Omental fat pad (tissue), 4 donors: Measurements from ENCODE around the gene HSF2. TPM values are rescaled to one million over a fixed set of nuclear protein-coding genes. Genes with fewer than 3 reads are reported as not detected.

Experiments
- ATAC-seq: fragments of 150-250 bp; one replicate; pipeline ENCODE4 v1.9.1; 2016; ENCODE audit warnings: mild to moderate bottlenecking, moderate library complexity; ENCODE audit not compliant: low FRiP score
- DNase-seq: peaks from one replicate; pipeline ENCODE4 v3.0.0-alpha.2; 2019; ENCODE audit warnings: low spot score
- CTCF ChIP-seq, 3 donors: fragments of 450-650 bp; IDR thresholded peaks; one replicate each; pipeline ENCODE4 v1.5.1; 2016 to 2017; ENCODE audit warnings: antibody characterized with exemption in 3 of 3, mild to moderate bottlenecking in 3 of 3, moderate library complexity in 2 of 3
- total RNA-seq, 4 donors: library from RNA; depleted of rRNA; stranded (reverse); fragments of >200 nt; gene quantifications; one replicate each; pipeline ENCODE4 v1.1.0, GENCODE V29; 2016

HSF2 gene
- total RNA-seq = 10 to 100 TPM in 3 of 4 donors, 1 to 10 TPM in 1; 8.9 to 19.5 (median 13.5) TPM

GRCh38 chr6:122399348-122400120, at the start of gene HSF2:
HSF2 (plus strand) TSS chr6:122399652; CDS start chr6:122399738, 86 bp downstream.
- TF ChIP-seq CTCF (IDR thresholded peaks at IDR 0.05) = no peak
- DNase-seq = peak; percentile 75
- ATAC-seq = peak; percentile 99

- DNase-seq (no peak), ATAC-seq (no peak)
- TF ChIP-seq CTCF (IDR thresholded peaks at IDR 0.05) = no peak
These were observed 46.3 kb upstream of the HSF2 start for GRCh38 chr6:122352981-122353664.

- TF ChIP-seq CTCF (IDR thresholded peaks at IDR 0.05) = no peak
- no peak for ATAC-seq
- no peak for DNase-seq
These were observed 38.6 kb upstream of the HSF2 start for GRCh38 chr6:122360809-122361208.

GRCh38 chr6:122361314-122361979, 38.0 kb upstream of the HSF2 start:
- DNase-seq (no peak), ATAC-seq (no peak)
- no peak for TF ChIP-seq CTCF (IDR thresholded peaks at IDR 0.05)

- DNase-seq = no peak
- no peak for ATAC-seq
- TF ChIP-seq CTCF (IDR thresholded peaks at IDR 0.05) = no peak
These were observed 35.5 kb upstream of the HSF2 start for GRCh38 chr6:122363769-122364483.

- DNase-seq = no peak
- no peak for TF ChIP-seq CTCF (IDR thresholded peaks at IDR 0.05)
- no peak for ATAC-seq
These were observed 33.6 kb upstream of the HSF2 start for GRCh38 chr6:122365775-122366403.
